Endothelial cell of umbilical vein (primary cell): Measurements from ENCODE around the gene LHCGR. TPM values are rescaled to one million over a fixed set of nuclear protein-coding genes. Genes with fewer than 3 reads are reported as not detected.

Experiments used
- BruUV-seq: library from RNA; stranded (reverse); fragments of 400-500 nt; replicated peaks from 2 replicates; lab custom pipeline; 2021; lab: Mats Ljungman, UMichigan
- CTCF ChIA-PET: fragments of 300-600, 350-600 bp; sonication (Branson Sonifier 250); formaldehyde crosslinking; loops from one replicate; lab custom pipeline; 2021; ENCODE audit warnings: antibody characterized with exemption, inconsistent platforms; lab: Charles Lee
- POLR2A ChIA-PET: fragments of 300-600, 350-600 bp; sonication (Branson Sonifier 250); formaldehyde crosslinking; loops from one replicate; lab custom pipeline; 2021; ENCODE audit warnings: antibody characterized with exemption, inconsistent platforms; lab: Charles Lee
- DNase-seq: peaks from one replicate; pipeline ENCODE4 v3.0.0-alpha.2; 2011; ENCODE audit warnings: low read depth, low spot score
- FAIRE-seq: peaks from 2 replicates; lab custom pipeline; 2011; peaks lifted over from hg19 to GRCh38; lab: Jason Lieb, UNC
- H2AFZ ChIP-seq: 2 replicates; pipeline ENCODE4 v1.6.0; 2012; ENCODE audit warnings: low read depth, low read length, control low read depth, inconsistent platforms
- H3K27ac ChIP-seq: 2 replicates; pipeline ENCODE4 v1.5.1; 2011; ENCODE audit warnings: low read depth, mild to moderate bottlenecking, control low read depth, low read length, moderate library complexity; ENCODE audit not compliant: insufficient read depth
- H3K27me3 ChIP-seq, 2 experiments: 2 replicates each; pipeline versions ENCODE4 v1.6.0 to v1.6.1; 2011; ENCODE audit warnings: low read length in 2 of 2, mixed read lengths in 1 of 2; ENCODE audit not compliant: control insufficient read depth in 2 of 2, insufficient read depth in 2 of 2
- H3K36me3 ChIP-seq, 2 experiments: 2 replicates in 1 of 2; 3 replicates in 1 of 2; pipeline ENCODE4 v1.5.1; 2011; ENCODE audit warnings: low read length in 2 of 2, mild to moderate bottlenecking in 1 of 2, moderate library complexity in 1 of 2; ENCODE audit not compliant: control insufficient read depth in 2 of 2, insufficient read depth in 2 of 2; ENCODE audit errors: extremely low read depth in 1 of 2
- H3K4me1 ChIP-seq: 3 replicates; pipeline ENCODE4 v1.5.1; 2011; ENCODE audit warnings: mild to moderate bottlenecking, low read length; ENCODE audit not compliant: control insufficient read depth, insufficient read depth; ENCODE audit errors: extremely low read depth
- H3K4me2 ChIP-seq: 2 replicates; pipeline ENCODE4 v1.6.1; 2011; ENCODE audit warnings: low read length, control low read depth, mixed read lengths; ENCODE audit not compliant: insufficient read depth
- H3K4me3 ChIP-seq, 3 experiments: fragments of 200-600 bp in 1 of 3; sonication (generic), shearing (Covaris generic) in 1 of 3; replicated peaks in 1 of 3; 2 replicates each; pipeline ENCODE4 v1.5.1; 2011 to 2016; ENCODE audit warnings: control low read depth in 3 of 3, low read length in 3 of 3, mild to moderate bottlenecking in 2 of 3, inconsistent platforms in 1 of 3, low read depth in 1 of 3, moderate library complexity in 1 of 3; ENCODE audit not compliant: insufficient read depth in 1 of 3
- H3K79me2 ChIP-seq: 2 replicates; pipeline ENCODE4 v1.6.0; 2012; ENCODE audit warnings: low read length, inconsistent platforms; ENCODE audit not compliant: control insufficient read depth, insufficient read depth
- H3K9ac ChIP-seq: replicated peaks from 2 replicates; pipeline ENCODE3; 2011; ENCODE audit warnings: low read length, control low read depth; ENCODE audit not compliant: insufficient read depth; ENCODE audit errors: extremely low read depth
- H3K9me1 ChIP-seq: replicated peaks from 3 replicates; pipeline ENCODE4 v1.6.0; 2011; ENCODE audit warnings: mild to moderate bottlenecking, low read length; ENCODE audit not compliant: control insufficient read depth, insufficient read depth; ENCODE audit errors: extremely low read depth
- H3K9me3 ChIP-seq: replicated peaks from 2 replicates; pipeline ENCODE4 v1.5.1; 2012; ENCODE audit warnings: low read length, inconsistent platforms; ENCODE audit not compliant: control insufficient read depth, insufficient read depth
- H4K20me1 ChIP-seq: replicated peaks from 2 replicates; pipeline ENCODE3; 2011; ENCODE audit warnings: mild to moderate bottlenecking, low read length; ENCODE audit not compliant: control insufficient read depth, insufficient read depth; ENCODE audit errors: extremely low read depth
- EZH2 ChIP-seq: IDR thresholded peaks from 2 replicates; pipeline ENCODE4 v1.6.1; 2012; ENCODE audit warnings: borderline replicate concordance, low read depth, mild to moderate bottlenecking, moderate library complexity, low read length, inconsistent platforms; ENCODE audit not compliant: severe bottlenecking
- FOS ChIP-seq: IDR thresholded peaks from 2 replicates; pipeline ENCODE4 v1.6.1; 2011; ENCODE audit warnings: mild to moderate bottlenecking, low read length, moderate library complexity, borderline replicate concordance; ENCODE audit not compliant: insufficient read depth
- GATA2 ChIP-seq: IDR thresholded peaks from 2 replicates; pipeline ENCODE4 v1.7.0; 2011; ENCODE audit warnings: low read depth, mild to moderate bottlenecking, moderate library complexity, mixed read lengths, low read length; ENCODE audit not compliant: insufficient read length, insufficient read depth
- JUN ChIP-seq: IDR thresholded peaks from 2 replicates; pipeline ENCODE4 v1.6.1; 2011; ENCODE audit warnings: borderline replicate concordance, low read depth; ENCODE audit not compliant: insufficient read length, insufficient read depth
- MAX ChIP-seq: IDR thresholded peaks from 2 replicates; pipeline ENCODE4 v1.6.1; 2011; ENCODE audit not compliant: insufficient read depth, insufficient read length
- MYC ChIP-seq: IDR thresholded peaks from one replicate; pipeline ENCODE4 v1.6.1; 2011; ENCODE audit warnings: mild to moderate bottlenecking, low read depth, low read length
- POLR2A ChIP-seq: IDR thresholded peaks from 2 replicates; pipeline ENCODE4 v1.6.1; 2012; ENCODE audit warnings: low read depth, mild to moderate bottlenecking, control low read depth, low read length
- POLR2AphosphoS5 ChIP-seq: IDR thresholded peaks from 2 replicates; pipeline ENCODE4 v1.6.1; 2012; ENCODE audit warnings: low read depth, mild to moderate bottlenecking, control low read depth, low read length, moderate library complexity; ENCODE audit not compliant: insufficient read depth
- dilution Hi-C: fragments of 300-500 bp; cut with MboI; formaldehyde crosslinking; loops from one replicate; pipeline ENCODE4 v1.15.0; 2019; ENCODE audit warnings: low sequenced_read_pairs; ENCODE audit not compliant: extremely low pct_ligation_motif_present
- intact Hi-C: fragments of 100-400 bp; cut with micrococcal nuclease; formaldehyde crosslinking; loops from one replicate; pipeline ENCODE4 v1.10.0; 2022
- polyA plus RNA-seq, 4 experiments: library from polyadenylated mRNA; depleted of rRNA in 3 of 4; stranded (reverse) in 3 of 4; unstranded in 1 of 4; fragments of >200 nt; gene quantifications; 2 replicates each; pipeline versions ENCODE4 v1.2.1 to v1.2.3, GENCODE V29; 2011 to 2012; ENCODE audit warnings: missing spikeins in 1 of 4
- total RNA-seq: library from RNA; stranded (reverse); gene quantifications from 2 replicates; pipeline ENCODE4 v1.2.3, GENCODE V29; 2021
- TF ChIP-seq, protein P1 (sequence below), 2 donors: IDR thresholded peaks; 1 replicate in 1 of 2; 2 replicates in 1 of 2; pipeline ENCODE4 v1.5.1; 2011; ENCODE audit warnings: low read length in 2 of 2, mild to moderate bottlenecking in 2 of 2, moderate library complexity in 2 of 2, control low read depth in 1 of 2, inconsistent platforms in 1 of 2, low read depth in 1 of 2; ENCODE audit not compliant: insufficient read depth in 1 of 2; ENCODE audit errors: extremely low read depth in 1 of 2

Gene LHCGR
- total and polyA plus RNA-seq, 2 donors (not counting 3 experiments of a cell fraction or from before 2014, with no cell fraction given): not detected

GRCh38 chr2:48717846-48718245 lies 37.7 kb downstream of the LHCGR start:
- CTCF ChIA-PET: no interaction called here
- H3K36me3 ChIP-seq: no peaks in the 10 kb centered on the region

More at GRCh38 chr2:48717846-48718245, 37.7 kb downstream of the LHCGR start:
- Histone ChIP-seq H3K4me3 (no peak overlapping the region), H3K79me2 (no peaks in the 10 kb centered on the region), H3K4me1 (no peaks in the 10 kb centered on the region), H3K9me1 (no peaks in the 10 kb centered on the region), H3K27me3 (no peaks in the 10 kb centered on the region), H3K9ac (no peak overlapping the region), H4K20me1 (no peaks in the 10 kb centered on the region), H3K27ac (no peak overlapping the region), H3K4me2 (no peak overlapping the region), H3K9me3 (no peaks in the 10 kb centered on the region), H2AFZ (no peak overlapping the region)
- FAIRE-seq (no peak), DNase-seq (no peak)
- dilution Hi-C loops: no loop called here
- POLR2A ChIA-PET: no interaction called here
- no peak for TF ChIP-seq POLR2A
- TF ChIP-seq MAX: no peak
- TF ChIP-seq MYC: no peak
- no peak for TF ChIP-seq JUN
- no peak for TF ChIP-seq EZH2
- TF ChIP-seq GATA2: no peak
- TF ChIP-seq FOS: no peak
- TF ChIP-seq, protein P1, sequence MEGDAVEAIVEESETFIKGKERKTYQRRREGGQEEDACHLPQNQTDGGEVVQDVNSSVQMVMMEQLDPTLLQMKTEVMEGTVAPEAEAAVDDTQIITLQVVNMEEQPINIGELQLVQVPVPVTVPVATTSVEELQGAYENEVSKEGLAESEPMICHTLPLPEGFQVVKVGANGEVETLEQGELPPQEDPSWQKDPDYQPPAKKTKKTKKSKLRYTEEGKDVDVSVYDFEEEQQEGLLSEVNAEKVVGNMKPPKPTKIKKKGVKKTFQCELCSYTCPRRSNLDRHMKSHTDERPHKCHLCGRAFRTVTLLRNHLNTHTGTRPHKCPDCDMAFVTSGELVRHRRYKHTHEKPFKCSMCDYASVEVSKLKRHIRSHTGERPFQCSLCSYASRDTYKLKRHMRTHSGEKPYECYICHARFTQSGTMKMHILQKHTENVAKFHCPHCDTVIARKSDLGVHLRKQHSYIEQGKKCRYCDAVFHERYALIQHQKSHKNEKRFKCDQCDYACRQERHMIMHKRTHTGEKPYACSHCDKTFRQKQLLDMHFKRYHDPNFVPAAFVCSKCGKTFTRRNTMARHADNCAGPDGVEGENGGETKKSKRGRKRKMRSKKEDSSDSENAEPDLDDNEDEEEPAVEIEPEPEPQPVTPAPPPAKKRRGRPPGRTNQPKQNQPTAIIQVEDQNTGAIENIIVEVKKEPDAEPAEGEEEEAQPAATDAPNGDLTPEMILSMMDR (IDR thresholded peaks at IDR 0.05; ENCODE audit: extremely low read depth in 1 of 2, insufficient read depth in 1 of 2, low read depth in 1 of 2, low read length in 2 of 2): no peak
- TF ChIP-seq POLR2AphosphoS5: no peak
- BruUV-seq: no TSS peak
- intact Hi-C loops: no loop called here
